ENCODE data around the gene TRAPPC2L.

The TRAPPC2L gene

GRCh38 chr16:88839745-88840599 is 17.0 kb upstream of the TRAPPC2L start:
- DNase-seq, result peak; percentile 26

- no peak for DNase-seq
These were observed 16.2 kb upstream of the TRAPPC2L start for GRCh38 chr16:88840600-88841215.

GRCh38 chr16:88841521-88842307 is 15.2 kb upstream of the TRAPPC2L start:
- no peak for DNase-seq

GRCh38 chr16:88842308-88842756 is 14.6 kb upstream of the TRAPPC2L start:
- no peak for DNase-seq

GRCh38 chr16:88842806-88843205 is 14.1 kb upstream of the TRAPPC2L start:
- no peak for DNase-seq

GRCh38 chr16:88843256-88843655 is 13.7 kb upstream of the TRAPPC2L start:
- no peak for DNase-seq

- no peak for DNase-seq
These were observed 12.4 kb upstream of the TRAPPC2L start for GRCh38 chr16:88844419-88845036.

GRCh38 chr16:88846088-88846487 is 10.8 kb upstream of the TRAPPC2L start:
- DNase-seq, result peak; percentile 92

GRCh38 chr16:88847654-88848053 is 9.3 kb upstream of the TRAPPC2L start:
- DNase-seq, result no peak

- no peak for DNase-seq
These were observed 8.4 kb upstream of the TRAPPC2L start for GRCh38 chr16:88848557-88848956.

- no peak for DNase-seq
These were observed 6.3 kb upstream of the TRAPPC2L start for GRCh38 chr16:88850531-88851199.

- DNase-seq, result no peak
These were observed 5.3 kb upstream of the TRAPPC2L start for GRCh38 chr16:88851616-88852015.

GRCh38 chr16:88853325-88853941 is 3.5 kb upstream of the TRAPPC2L start:
- DNase-seq, result peak; percentile 73

- DNase-seq, result peak; percentile 89
These were observed 2.4 kb upstream of the TRAPPC2L start for GRCh38 chr16:88854306-88855111.

GRCh38 chr16:88855176-88855575 is 1.8 kb upstream of the TRAPPC2L start:
- peak; percentile 58 for DNase-seq

GRCh38 chr16:88855736-88856121 is 1.2 kb upstream of the TRAPPC2L start:
- no peak for DNase-seq

- DNase-seq, result no peak
These were observed 652 bp upstream of the TRAPPC2L start for GRCh38 chr16:88856122-88856827.

- DNase-seq, result peak; percentile 86
These were observed 907 bp downstream of the TRAPPC2L start for GRCh38 chr16:88857728-88858339.

GRCh38 chr16:88859381-88860091 is 2.6 kb downstream of the TRAPPC2L start:
- DNase-seq, result peak; percentile 21

Measured in inflammatory macrophage treated with lipopolysaccharide for 4 hours (primary cell).